GM19099 (cell line): ENCODE measurements around the gene CYP3A4.

Experiments used
- POLR2A ChIP-seq: IDR thresholded peaks from 3 replicates; pipeline ENCODE4 v1.6.1; 2011; ENCODE audit warnings: low read depth; ENCODE audit not compliant: insufficient read length; ENCODE audit errors: extremely low read depth

CYP3A4 gene

DNA sequence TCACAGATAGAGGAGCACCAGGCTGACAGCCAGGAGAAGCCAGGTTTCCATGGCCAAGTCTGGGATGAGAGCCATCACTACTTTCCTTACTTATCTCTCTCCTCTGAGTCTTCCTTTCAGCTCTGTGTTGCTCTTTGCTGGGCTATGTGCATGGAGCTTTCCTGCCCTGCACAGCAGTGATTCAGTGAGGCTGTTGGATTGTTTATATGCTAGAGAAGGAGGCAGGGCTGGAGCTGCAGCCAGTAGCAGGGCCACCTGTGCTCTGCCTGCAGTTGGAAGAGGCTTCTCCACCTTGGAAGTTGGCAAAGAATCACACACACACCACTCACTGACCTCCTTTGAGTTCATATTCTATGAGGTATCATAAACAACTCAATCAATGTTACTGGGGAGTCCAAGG lies at the start of gene CYP3A4:
Gene CYP3A4 (minus strand): TSS at position 178 of the 400 bp plus-strand sequence. CDS start 103 bp downstream, at position 75.
- TF ChIP-seq POLR2A, result no peak

DNA sequence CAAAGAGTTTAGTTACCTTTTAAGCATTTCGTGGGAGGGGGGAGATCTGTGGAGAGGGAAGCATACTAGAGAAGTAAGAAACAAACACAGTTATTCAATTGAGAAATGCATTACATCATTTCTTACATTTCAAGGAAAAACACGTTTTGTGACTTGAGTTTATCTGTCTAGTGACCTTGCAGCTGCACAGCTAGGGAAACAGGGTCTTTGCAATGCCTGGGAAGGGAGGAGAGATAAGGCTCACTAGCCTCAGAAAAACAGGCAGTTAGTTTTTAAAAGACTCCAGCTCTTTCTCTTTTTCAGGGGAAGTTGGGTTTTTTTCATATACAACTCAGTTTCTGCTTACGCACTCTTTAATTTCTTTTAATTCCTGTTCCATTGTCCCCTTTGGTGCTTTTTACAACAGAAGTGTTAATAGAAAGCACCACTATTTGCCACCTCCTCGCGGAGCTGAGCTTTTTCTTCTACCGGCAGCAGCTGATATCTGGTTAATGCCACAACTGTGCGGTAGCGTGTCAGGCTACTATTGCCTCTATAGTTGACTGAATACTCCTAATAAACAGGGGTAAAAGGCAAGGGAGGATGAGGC lies 49.4 kb upstream of the CYP3A4 start:
- TF ChIP-seq POLR2A, result no peak

DNA sequence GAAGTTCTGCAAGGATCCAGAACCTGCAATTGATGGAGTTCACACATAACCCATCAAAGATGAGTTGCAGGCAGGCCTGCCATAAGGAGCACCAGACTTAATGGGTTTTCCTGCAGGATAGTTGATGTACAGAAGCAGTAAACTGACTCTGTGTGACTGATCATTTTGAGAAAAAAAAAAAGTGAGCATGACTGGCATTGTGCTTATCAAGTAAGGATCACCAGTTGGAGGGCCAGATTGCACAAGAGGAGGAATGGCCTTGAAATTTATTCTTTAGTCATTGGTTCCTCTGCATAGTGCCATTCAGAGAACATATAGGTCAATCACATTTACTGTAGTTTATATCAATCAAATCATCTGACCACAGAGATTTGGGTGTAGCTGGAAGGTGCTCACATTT lies 47.6 kb upstream of the CYP3A4 start:
- no peak for TF ChIP-seq POLR2A

DNA sequence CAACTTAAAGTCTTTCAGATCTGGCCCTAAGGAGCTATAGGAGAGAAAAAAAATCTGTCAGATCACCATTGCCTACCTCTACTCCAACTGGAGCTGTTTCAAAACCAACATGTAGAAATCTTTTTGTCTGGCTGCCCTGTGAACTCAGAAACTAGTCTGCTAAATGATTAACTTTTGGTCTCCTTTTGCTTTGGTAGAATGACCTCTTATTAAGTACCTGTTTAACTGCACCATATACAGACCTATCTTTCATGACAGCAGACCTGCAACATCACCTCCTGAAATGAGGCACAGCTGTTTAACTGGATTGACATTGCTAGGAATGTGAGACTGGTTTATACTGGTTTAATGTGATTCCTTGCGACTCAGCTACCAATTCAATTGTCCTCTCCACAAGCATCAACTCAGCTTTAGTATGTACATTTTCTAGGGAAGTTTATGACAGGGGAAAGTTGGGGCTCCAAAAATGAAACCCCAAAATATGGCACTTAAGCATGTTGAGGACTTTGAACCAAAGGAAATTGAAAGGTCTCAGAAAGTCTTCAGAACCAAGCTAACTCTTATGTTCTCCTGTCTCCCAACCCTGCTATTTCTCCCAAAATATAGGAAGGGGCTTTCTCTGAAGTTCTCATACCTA lies 45.7 kb upstream of the CYP3A4 start:
- no peak for TF ChIP-seq POLR2A

DNA sequence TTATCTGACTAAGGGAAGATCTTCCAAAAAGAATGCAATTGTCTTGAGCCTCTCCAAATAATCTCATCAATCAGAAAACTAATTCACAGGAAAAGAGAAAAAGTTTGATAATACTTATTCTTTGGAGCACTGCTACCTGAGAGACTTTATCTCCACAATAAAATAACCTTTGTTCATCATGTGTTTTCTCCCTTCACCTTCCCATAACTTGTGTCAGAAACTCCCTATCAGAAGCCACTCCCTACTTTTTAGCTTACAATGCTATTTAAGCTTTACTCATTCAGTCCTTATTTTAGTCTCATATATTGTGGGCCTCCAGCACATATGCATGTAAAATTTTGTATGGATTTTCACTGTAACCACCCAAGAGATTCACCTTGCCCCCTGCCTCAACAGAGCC lies 44.8 kb upstream of the CYP3A4 start:
- TF ChIP-seq POLR2A, result no peak

DNA sequence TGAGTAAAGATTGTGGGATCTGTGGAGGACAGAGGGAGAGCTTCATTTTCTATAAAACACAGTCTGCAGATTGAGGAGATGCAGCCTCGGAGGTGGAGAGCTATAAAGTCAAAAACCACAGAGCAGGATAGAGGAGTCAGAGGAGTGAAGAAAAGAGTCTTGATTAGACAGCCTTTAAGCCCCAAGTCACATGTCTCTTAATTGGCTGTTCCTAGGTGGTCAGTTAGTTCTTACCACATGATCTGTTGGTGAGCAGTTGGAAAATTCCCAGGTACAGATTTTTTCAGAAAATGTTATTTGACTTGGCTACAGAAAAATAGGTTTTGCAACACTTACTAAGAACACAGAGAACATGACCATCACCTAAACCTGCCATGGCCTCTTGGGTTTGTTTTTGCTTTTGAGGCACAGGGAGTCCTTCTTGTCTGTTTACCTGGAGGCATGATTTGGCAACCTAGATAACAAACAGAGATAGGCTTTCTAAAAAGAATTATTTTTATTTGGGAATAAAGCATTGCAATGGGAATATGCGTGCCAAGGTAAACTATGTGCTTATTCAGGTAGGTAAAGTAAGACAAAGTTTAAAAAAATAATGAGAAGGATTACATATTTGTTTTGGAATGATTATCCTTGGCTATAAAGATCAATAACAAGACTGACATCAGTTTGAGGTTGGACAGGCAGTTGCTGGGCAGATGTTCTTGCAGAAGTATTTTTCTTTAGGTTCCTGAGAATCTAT lies 43.2 kb upstream of the CYP3A4 start:
- no peak for TF ChIP-seq POLR2A

DNA sequence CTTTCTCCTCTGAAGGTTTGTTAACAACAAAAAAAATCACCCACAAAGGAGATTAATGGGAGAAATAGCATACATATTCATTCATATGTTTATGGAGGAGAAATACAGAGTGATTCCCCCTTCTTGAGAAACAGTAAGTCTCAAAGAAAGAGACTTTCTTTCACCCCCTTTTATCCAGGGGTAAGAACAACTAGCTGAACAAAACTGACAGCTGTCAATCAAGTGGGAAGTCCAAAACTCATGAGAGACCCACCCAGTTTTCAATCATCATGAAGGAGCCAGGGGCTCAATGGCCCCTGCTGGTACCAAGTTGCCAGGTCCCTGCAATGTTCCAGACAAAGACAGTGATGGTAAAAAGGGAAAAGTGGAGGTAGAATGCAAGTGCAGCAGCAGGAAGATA lies 41.9 kb upstream of the CYP3A4 start:
- TF ChIP-seq POLR2A, result no peak

DNA sequence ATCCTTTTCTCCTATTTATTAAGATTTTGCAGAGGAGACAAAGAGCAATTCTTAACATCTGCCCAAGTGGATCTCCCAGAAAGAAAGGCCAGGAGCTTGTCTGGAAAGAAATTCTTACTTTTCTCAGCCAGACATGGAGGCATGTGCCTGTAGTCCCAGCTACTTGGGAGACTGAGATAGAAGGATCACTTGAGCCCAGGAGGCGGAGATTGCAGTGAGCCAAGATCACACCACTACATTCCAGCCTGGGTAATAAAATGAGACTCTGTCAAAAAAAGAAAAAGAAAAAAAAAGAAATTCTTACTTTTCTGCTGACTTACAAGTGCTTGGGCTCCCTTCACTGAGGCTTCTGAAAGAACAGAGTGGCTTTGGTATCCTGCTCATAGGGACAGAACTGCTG lies 41.5 kb upstream of the CYP3A4 start:
- TF ChIP-seq POLR2A, result no peak

DNA sequence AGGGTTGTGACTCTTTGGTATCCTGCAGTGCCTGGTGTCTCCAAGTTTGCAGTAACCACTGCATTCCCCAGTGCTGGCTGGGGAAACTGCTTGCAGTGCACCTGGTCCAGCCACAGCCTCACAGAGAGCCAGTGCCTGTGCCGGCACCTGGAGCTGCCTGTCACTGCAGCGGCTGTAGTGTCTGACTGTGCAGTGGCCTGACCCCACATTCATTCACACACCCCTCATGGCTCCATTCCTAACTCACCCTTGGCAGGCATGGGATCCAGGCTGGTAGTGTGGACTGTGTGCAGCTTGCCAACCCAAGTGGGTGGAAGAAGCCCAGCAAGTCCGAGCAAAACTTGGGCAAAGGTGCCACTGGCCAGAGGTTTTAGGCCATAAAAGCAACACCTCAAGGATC lies 40.1 kb upstream of the CYP3A4 start:
- TF ChIP-seq POLR2A, result no peak

DNA sequence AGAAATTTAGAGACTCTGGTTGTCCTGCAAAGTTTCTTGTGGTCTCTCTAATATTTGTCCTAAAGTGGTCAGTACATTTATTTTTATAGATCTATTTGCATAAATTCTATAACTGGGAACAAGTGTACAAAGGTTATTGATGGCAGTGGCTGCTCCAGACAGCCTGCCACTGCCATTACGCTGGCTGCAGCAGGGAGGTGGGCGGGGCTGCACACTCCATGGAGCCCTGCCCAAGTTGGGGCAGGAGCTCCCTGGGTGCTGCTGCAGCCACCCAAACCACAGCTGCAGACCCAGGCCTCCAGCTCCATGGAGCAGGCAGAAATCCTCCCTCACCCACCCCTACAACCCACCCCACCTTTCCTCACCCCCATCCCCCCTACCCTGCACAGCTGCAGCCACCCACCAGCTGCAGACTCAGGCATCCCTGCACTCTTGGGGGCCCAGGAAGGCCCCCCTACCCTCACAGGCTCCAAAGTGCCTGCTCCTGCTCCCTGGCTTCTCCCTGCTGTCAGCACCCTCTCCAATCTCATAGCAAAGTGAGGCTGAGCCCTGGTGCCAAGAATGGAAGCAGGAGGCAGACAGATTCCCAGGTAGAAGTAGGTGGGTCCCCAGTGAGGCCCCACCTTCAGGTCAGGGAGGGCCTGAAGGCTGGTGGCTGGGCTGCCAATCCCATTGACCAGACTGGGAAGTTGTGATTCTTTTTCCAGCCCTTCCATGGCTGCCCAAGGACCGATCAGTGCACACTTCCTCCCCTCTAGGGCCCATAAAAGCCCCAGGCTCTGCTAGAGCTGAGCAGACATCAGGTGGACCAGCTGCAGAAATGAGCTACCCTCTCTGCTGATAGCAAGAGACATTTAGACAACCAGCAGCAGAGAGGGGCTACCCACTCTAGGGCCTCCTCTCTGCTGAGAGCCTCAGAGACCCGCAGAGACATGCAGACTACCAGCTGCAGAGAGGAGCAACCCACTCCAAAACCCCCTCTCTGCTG lies 39.0 kb upstream of the CYP3A4 start:
- no peak for TF ChIP-seq POLR2A

DNA sequence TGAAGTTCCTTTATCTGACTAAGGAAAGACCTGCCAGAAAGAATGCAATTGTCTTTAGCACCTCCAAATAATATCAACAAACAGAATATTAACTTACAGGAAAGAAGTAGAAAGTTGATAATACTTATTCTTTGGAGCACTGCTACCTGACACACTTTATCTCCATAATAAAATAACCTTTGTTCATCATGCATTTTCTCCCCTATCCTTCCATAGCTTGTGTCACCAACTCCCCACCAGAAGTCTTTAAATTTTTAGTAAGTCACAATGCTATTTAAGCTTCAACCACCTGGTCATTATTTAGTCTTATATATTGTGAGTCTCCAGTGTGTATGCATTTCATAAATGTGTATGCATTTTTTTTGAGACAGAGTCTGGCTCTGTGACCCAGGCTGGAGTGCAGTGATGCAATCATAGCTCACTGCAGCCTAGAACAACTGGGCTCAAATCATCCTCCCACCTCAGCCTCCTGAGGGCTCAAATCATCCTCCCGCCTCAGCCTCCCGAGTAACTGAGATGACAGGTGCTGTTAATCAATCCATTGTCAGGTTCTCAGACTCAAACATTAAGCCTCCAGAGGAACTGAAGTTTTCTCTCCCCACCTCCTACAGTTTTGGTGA lies 36.5 kb upstream of the CYP3A4 start:
- TF ChIP-seq POLR2A, result no peak

DNA sequence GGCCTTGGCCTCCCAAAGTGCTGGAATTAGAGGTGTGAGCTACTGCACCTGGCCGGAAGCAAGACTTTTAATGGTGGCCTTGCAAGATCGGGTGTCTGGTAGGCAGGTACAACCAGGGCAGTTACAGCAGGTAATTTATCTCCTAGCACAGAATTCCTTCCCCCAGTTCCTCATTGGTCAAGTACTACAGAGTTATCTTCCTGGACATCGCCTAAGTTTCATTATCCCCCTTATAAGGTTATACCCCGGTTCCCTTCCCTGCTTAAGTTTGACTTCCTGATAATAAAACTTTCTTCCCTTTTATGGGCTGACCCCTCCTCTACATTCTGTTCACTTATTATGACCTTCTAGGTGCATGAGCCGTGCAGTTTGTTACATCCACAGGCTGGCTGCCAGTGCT lies 24.8 kb upstream of the CYP3A4 start:
- no peak for TF ChIP-seq POLR2A

DNA sequence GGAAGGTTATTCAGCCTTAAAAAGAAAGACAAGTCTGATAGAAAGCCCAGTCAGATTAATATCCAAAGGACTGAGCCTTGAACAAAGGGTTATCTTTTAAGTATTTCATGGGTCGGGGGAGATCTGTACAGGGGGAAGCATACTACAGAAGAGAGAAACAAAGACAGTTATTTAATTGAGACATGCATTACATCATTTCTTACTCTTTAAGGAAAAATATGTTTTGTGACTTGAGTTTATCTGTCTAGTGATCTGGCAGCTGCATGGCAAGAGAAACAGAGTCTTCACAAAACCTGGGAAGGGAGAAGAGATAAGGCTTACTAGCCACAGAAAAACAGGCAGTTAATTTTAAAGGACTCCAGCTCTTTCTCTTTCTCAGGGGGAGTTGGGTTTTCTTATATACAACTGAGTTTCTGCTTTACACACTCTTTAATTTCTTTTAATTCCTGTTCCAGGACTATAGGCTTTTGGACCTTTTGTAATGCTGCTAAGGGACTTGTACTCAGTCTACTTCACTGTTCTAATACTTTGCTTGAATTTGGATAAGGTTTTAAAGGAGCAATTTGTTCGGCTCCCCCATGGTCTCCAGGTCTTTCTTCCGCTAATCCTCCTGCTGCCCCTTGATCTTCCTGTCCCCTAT lies 23.0 kb upstream of the CYP3A4 start:
- TF ChIP-seq POLR2A, result no peak

DNA sequence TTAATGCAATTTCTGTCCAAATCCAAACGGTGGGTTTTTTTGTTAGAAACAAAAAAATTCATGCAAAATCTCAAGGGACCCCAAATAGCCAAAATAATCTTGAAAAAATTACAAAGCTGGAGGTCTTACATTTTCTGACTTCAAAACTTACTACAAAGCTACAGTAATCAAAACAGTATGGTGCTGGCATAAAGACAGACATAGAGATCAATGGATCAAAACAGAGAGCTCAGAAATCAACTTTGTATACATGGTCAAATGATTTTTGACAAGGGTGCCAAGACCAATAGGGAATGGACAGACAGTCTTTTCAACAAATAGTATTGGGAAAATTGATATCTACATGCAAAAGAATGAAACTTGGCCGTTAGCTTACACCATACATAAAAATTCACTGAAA lies 21.7 kb upstream of the CYP3A4 start:
- TF ChIP-seq POLR2A, result no peak
